Fibroblast of lung (primary cell): Measurements from ENCODE around the gene SLIT3. TPM values are rescaled to one million over a fixed set of nuclear protein-coding genes. Genes with fewer than 3 reads are reported as not detected.

Experiments used
- DNase-seq, 2 donors: peaks; one replicate each; pipeline versions ENCODE4 v3.0.0 to v3.0.0-alpha.2; 2010; ENCODE audit warnings: low read depth in 2 of 2
- H2AFZ ChIP-seq: 2 replicates; pipeline ENCODE4 v1.5.1; 2012; ENCODE audit warnings: low read length, control low read depth, inconsistent platforms
- H3K27ac ChIP-seq: 2 replicates; pipeline ENCODE4 v1.5.1; 2011; ENCODE audit warnings: low read length, control low read depth; ENCODE audit not compliant: insufficient read depth
- H3K27me3 ChIP-seq: 2 replicates; pipeline ENCODE4 v1.5.1; 2011; ENCODE audit warnings: mild to moderate bottlenecking, low read length; ENCODE audit not compliant: control insufficient read depth, insufficient read depth
- H3K36me3 ChIP-seq: 2 replicates; pipeline ENCODE4 v1.5.1; 2011; ENCODE audit warnings: low read length; ENCODE audit not compliant: control insufficient read depth, insufficient read depth
- H3K4me1 ChIP-seq: 2 replicates; pipeline ENCODE4 v1.5.1; 2011; ENCODE audit warnings: low read length; ENCODE audit not compliant: control insufficient read depth, insufficient read depth; ENCODE audit errors: extremely low read depth
- H3K4me2 ChIP-seq: 2 replicates; pipeline ENCODE4 v1.5.1; 2011; ENCODE audit warnings: low read length, control low read depth; ENCODE audit not compliant: insufficient read depth; ENCODE audit errors: extremely low read depth
- H3K4me3 ChIP-seq, 4 experiments: fragments of 200-600 bp in 1 of 4; sonication (generic) in 1 of 4; replicated peaks in 1 of 4; 2 replicates each; pipeline ENCODE4 v1.5.1; 2011 to 2016; ENCODE audit warnings: low read length in 4 of 4, low read depth in 3 of 4, mild to moderate bottlenecking in 3 of 4, control low read depth in 2 of 4, inconsistent platforms in 1 of 4, mixed read lengths in 1 of 4; ENCODE audit not compliant: insufficient read depth in 1 of 4; ENCODE audit errors: control extremely low read depth in 1 of 4
- H3K79me2 ChIP-seq: 2 replicates; pipeline ENCODE4 v1.5.1; 2012; ENCODE audit warnings: mild to moderate bottlenecking, low read length, inconsistent platforms; ENCODE audit not compliant: control insufficient read depth, insufficient read depth
- H3K9ac ChIP-seq: 2 replicates; pipeline ENCODE4 v1.5.1; 2011; ENCODE audit warnings: mild to moderate bottlenecking, low read length, control low read depth; ENCODE audit not compliant: insufficient read depth
- H3K9me3 ChIP-seq: 2 replicates; pipeline ENCODE4 v1.5.1; 2012; ENCODE audit warnings: low read depth, low read length; ENCODE audit not compliant: control insufficient read depth, insufficient read depth
- H4K20me1 ChIP-seq: 2 replicates; pipeline ENCODE4 v1.5.1; 2011; ENCODE audit warnings: low read length; ENCODE audit not compliant: control insufficient read depth, insufficient read depth; ENCODE audit errors: extremely low read depth
- EZH2 ChIP-seq: IDR thresholded peaks from 2 replicates; pipeline ENCODE4 v1.5.1; 2012; ENCODE audit warnings: low read length, control low read depth, mild to moderate bottlenecking; ENCODE audit errors: missing control alignments
- polyA plus RNA-seq, 2 donors: library from polyadenylated mRNA; depleted of rRNA in 1 of 2; stranded (reverse) in 1 of 2; unstranded in 1 of 2; fragments of >200 nt; gene quantifications; 2 replicates each; pipeline ENCODE4 v1.2.1, GENCODE V29; 2011 to 2012; ENCODE audit warnings: missing spikeins in 1 of 2
- total RNA-seq: library from RNA; depleted of rRNA; stranded (reverse); fragments of >200 nt; gene quantifications from 2 replicates; pipeline ENCODE4 v1.2.1, GENCODE V29; 2014
- TF ChIP-seq, protein P1 (sequence below), 2 donors: IDR thresholded peaks in 1 of 2; conservative IDR thresholded peaks in 1 of 2; 1 replicate in 1 of 2; 2 replicates in 1 of 2; pipeline ENCODE4 v1.5.1; 2011 to 2012; ENCODE audit warnings: low read length in 2 of 2, control low read depth in 1 of 2, inconsistent platforms in 1 of 2, low read depth in 1 of 2, mild to moderate bottlenecking in 1 of 2

The SLIT3 gene
- total and polyA plus RNA-seq, 2 donors (not counting 1 experiment from before 2014, with no cell fraction given) = 1.6 to 4.6 TPM

DNA sequence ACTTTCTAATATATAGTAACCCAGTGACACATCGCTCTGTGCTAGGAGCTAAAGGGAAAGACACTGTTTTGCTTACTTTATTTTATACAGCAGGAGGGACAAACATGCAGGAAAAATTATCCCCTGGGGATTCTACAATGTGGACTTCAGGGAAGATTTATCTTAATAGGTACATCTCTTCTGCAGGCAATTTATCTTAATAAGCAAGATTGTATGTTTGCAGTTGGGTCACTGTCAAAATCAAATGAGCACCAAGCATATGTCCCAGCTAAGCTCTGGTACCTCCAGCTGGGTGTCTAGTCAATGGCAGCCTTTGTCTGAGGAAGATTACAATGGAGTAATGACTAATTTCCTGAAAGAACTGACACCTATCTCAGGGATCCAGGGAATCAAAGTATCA, 411.9 kb downstream of the SLIT3 start:
- no peaks in the 10 kb centered on the region for H3K9me3 ChIP-seq
- no peak overlapping the region for H2AFZ ChIP-seq
- H3K4me1 ChIP-seq = no peaks in the 10 kb centered on the region
- no peaks in the 10 kb centered on the region for H3K36me3 ChIP-seq
- H3K27ac ChIP-seq = no peak overlapping the region
- H3K9ac ChIP-seq = no peak overlapping the region
- no peaks in the 10 kb centered on the region for H3K27me3 ChIP-seq
- no peaks in the 10 kb centered on the region for H3K79me2 ChIP-seq
- H3K4me3 ChIP-seq = no peak overlapping the region
- no peak for DNase-seq
- H3K4me2 ChIP-seq = no peak overlapping the region
- TF ChIP-seq, protein P1, sequence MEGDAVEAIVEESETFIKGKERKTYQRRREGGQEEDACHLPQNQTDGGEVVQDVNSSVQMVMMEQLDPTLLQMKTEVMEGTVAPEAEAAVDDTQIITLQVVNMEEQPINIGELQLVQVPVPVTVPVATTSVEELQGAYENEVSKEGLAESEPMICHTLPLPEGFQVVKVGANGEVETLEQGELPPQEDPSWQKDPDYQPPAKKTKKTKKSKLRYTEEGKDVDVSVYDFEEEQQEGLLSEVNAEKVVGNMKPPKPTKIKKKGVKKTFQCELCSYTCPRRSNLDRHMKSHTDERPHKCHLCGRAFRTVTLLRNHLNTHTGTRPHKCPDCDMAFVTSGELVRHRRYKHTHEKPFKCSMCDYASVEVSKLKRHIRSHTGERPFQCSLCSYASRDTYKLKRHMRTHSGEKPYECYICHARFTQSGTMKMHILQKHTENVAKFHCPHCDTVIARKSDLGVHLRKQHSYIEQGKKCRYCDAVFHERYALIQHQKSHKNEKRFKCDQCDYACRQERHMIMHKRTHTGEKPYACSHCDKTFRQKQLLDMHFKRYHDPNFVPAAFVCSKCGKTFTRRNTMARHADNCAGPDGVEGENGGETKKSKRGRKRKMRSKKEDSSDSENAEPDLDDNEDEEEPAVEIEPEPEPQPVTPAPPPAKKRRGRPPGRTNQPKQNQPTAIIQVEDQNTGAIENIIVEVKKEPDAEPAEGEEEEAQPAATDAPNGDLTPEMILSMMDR (conservative IDR thresholded peaks at IDR 0.05 in 1 of 2, IDR thresholded peaks at IDR 0.05 in 1 of 2; ENCODE audit: low read depth in 1 of 2, low read length in 2 of 2) = no peak
- no peak for TF ChIP-seq EZH2
- no peaks in the 10 kb centered on the region for H4K20me1 ChIP-seq

DNA sequence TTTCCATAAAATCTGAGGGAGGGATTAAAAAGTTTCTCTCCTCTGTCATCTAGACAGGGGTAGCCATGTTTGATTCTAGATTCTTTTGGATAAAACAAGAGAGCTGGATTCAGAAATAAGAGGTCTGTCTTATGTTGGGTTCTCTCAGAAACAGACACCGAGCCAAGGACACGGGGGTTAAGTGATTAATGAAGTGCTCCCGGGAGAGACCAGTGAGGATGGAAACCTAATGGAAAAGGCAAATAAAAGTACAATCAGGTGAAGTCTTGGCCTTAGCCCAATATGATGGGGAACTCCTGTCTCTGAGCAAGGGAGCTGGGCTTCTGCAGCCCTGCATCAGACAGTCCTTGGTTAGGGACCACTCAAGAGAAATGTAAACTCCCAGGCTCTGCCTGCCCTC, 413.0 kb downstream of the SLIT3 start:
- H3K79me2 ChIP-seq = no peaks in the 10 kb centered on the region
- TF ChIP-seq, protein P1 (conservative IDR thresholded peaks at IDR 0.05 in 1 of 2, IDR thresholded peaks at IDR 0.05 in 1 of 2; ENCODE audit: low read depth in 1 of 2, low read length in 2 of 2) = no peak
- TF ChIP-seq EZH2 = no peak
- H3K36me3 ChIP-seq = no peaks in the 10 kb centered on the region
- H3K27ac ChIP-seq = no peak overlapping the region
- H3K4me2 ChIP-seq = no peak overlapping the region
- no peak overlapping the region for H2AFZ ChIP-seq
- H4K20me1 ChIP-seq = no peaks in the 10 kb centered on the region
- H3K27me3 ChIP-seq = no peaks in the 10 kb centered on the region
- H3K9me3 ChIP-seq = no peaks in the 10 kb centered on the region
- no peak for DNase-seq
- H3K4me3 ChIP-seq = no peak overlapping the region
- H3K4me1 ChIP-seq = no peaks in the 10 kb centered on the region
- no peak overlapping the region for H3K9ac ChIP-seq

GRCh38 chr5:168886157-168886556, 414.8 kb downstream of the SLIT3 start:
- Histone ChIP-seq H4K20me1 (no peaks in the 10 kb centered on the region), H3K4me3 (no peak overlapping the region), H3K4me1 (no peaks in the 10 kb centered on the region), H3K27ac (no peak overlapping the region), H3K79me2 (no peaks in the 10 kb centered on the region), H3K27me3 (no peaks in the 10 kb centered on the region), H3K36me3 (no peaks in the 10 kb centered on the region), H3K9ac (no peak overlapping the region), H3K4me2 (no peak overlapping the region), H2AFZ (no peak overlapping the region), H3K9me3 (no peaks in the 10 kb centered on the region)
- TF ChIP-seq, protein P1 (conservative IDR thresholded peaks at IDR 0.05 in 1 of 2, IDR thresholded peaks at IDR 0.05 in 1 of 2; ENCODE audit: low read depth in 1 of 2, low read length in 2 of 2) = no peak
- no peak for TF ChIP-seq EZH2
- DNase-seq = no peak
